ENCODE data around the gene ADIRF. TPM values are rescaled to one million over a fixed set of nuclear protein-coding genes. Genes with fewer than 3 reads are reported as not detected.

Gene ADIRF
- polyA plus RNA-seq, 1 donor (not counting 4 experiments of a cell fraction or from before 2014, with no cell fraction given), result 157 TPM

DNA sequence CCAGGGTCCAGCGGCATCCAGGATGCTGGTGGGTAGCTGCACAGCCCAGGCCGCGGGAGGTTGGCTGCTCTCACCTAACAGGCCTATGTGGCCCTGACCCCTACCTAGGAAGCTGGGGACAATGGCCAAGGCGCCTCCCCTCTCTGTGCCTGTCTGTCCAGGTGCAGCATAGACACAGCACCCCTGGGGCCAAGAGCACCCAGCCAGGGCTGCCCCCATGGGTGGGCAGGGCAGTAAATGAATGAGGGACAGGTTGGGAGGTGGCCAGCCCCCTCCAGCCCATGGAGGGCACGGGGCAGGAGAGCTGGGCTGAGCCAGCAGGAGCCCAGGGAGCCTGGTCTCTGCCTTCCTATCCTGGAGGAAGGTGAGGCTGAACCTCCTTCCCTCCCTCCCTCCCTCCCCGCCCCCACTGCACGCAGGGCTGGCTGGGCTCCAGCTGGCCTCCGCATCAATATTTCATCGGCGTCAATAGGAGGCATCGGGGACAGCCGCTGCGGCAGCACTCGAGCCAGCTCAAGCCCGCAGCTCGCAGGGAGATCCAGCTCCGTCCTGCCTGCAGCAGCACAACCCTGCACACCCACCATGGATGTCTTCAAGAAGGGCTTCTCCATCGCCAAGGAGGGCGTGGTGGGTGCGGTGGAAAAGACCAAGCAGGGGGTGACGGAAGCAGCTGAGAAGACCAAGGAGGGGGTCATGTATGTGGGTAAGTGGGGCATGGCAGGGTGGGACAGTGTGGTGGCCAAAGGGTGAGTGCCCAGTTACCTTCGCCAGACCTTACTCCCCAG lies 10.0 kb upstream of the ADIRF start, which contains the start of gene SNCG:
Gene SNCG (plus strand): TSS at position 484 of the 785 bp plus-strand sequence. CDS start 99 bp downstream, at position 583.
- peak within 1 kb of the TSS; percentile 73 for H3K9ac ChIP-seq (ENCODE audit: control insufficient read depth, extremely low read depth, insufficient read depth, low read length)
- peak within 1 kb of the TSS; percentile 11 to 43 (median 40) for H3K4me3 ChIP-seq (ENCODE audit: control insufficient read depth in 2 of 3, extremely low read depth in 1 of 3, insufficient read depth in 2 of 3, low read depth in 1 of 3, low read length in 3 of 3)
- peaks cover 9% of the 10 kb centered on the region for H3K79me2 ChIP-seq (ENCODE audit: control insufficient read depth, insufficient read depth, low read length)
- peak within 1 kb of the TSS; percentile 78 for H3K27ac ChIP-seq (ENCODE audit: control insufficient read depth, insufficient read depth, low read length)
- H2AFZ ChIP-seq (ENCODE audit: control insufficient read depth, low read length), result peak within 1 kb of the TSS; percentile 68
- dilution Hi-C loops (cut with MboI; ENCODE audit: extremely low pct_ligation_motif_present, low sequenced_read_pairs), result no loop called here
- DNase-seq (ENCODE audit: low read depth, low spot score) (no peak), FAIRE-seq (no peak)
- peak within 1 kb of the TSS; percentile 87 for H3K4me2 ChIP-seq (ENCODE audit: control insufficient read depth, extremely low read depth, insufficient read depth, low read depth, low read length)
- H4K20me1 ChIP-seq (ENCODE audit: control insufficient read depth, extremely low read depth, insufficient read depth, low read length), result peaks cover 3% of the 10 kb centered on the region
- no peaks in the 10 kb centered on the region for H3K9me3 ChIP-seq (ENCODE audit: control insufficient read depth, low read depth, low read length)
- no peaks in the 10 kb centered on the region for H3K27me3 ChIP-seq (ENCODE audit: control insufficient read depth, extremely low read depth, insufficient read depth, low read length)
- peaks cover 40% of the 10 kb centered on the region for H3K4me1 ChIP-seq (ENCODE audit: control insufficient read depth, extremely low read depth, insufficient read depth, low read length)
- TF ChIP-seq CTCF (optimal IDR thresholded peaks at IDR 0.05 in 1 of 3, IDR thresholded peaks at IDR 0.05 in 1 of 3, conservative IDR thresholded peaks at IDR 0.05 in 1 of 3; ENCODE audit: extremely low read depth in 1 of 3, insufficient read depth in 2 of 3, low read length in 3 of 3) (no peak), EZH2 (IDR thresholded peaks at IDR 0.05; ENCODE audit: low read length) (no peak)
- no peaks in the 10 kb centered on the region for H3K9me1 ChIP-seq (ENCODE audit: control insufficient read depth, extremely low read depth, insufficient read depth, low read length)
- H3K36me3 ChIP-seq (ENCODE audit: control insufficient read depth in 2 of 2, extremely low read depth in 1 of 2, insufficient read depth in 2 of 2, low read length in 2 of 2), result no peaks in the 10 kb centered on the region

- DNase-seq (ENCODE audit: low read depth, low spot score) (no peak), FAIRE-seq (peak; percentile 69)
- Histone ChIP-seq H3K9me3 (ENCODE audit: control insufficient read depth, low read depth, low read length) (no peaks in the 10 kb centered on the region), H3K36me3 (ENCODE audit: control insufficient read depth in 2 of 2, extremely low read depth in 1 of 2, insufficient read depth in 2 of 2, low read length in 2 of 2) (no peaks in the 10 kb centered on the region), H2AFZ (ENCODE audit: control insufficient read depth, low read length) (peak overlapping the region; percentile 68), H3K9me1 (ENCODE audit: control insufficient read depth, extremely low read depth, insufficient read depth, low read length) (no peaks in the 10 kb centered on the region), H3K79me2 (ENCODE audit: control insufficient read depth, insufficient read depth, low read length) (peaks cover 12% of the 10 kb centered on the region), H3K27me3 (ENCODE audit: control insufficient read depth, extremely low read depth, insufficient read depth, low read length) (no peaks in the 10 kb centered on the region), H3K4me1 (ENCODE audit: control insufficient read depth, extremely low read depth, insufficient read depth, low read length) (peaks cover 40% of the 10 kb centered on the region), H3K27ac (ENCODE audit: control insufficient read depth, insufficient read depth, low read length) (peak overlapping the region; percentile 78), H3K4me3 (ENCODE audit: control insufficient read depth in 2 of 3, extremely low read depth in 1 of 3, insufficient read depth in 2 of 3, low read depth in 1 of 3, low read length in 3 of 3) (peak overlapping the region; percentile 11 to 43 (median 40)), H4K20me1 (ENCODE audit: control insufficient read depth, extremely low read depth, insufficient read depth, low read length) (peaks cover 3% of the 10 kb centered on the region), H3K4me2 (ENCODE audit: control insufficient read depth, extremely low read depth, insufficient read depth, low read depth, low read length) (peak overlapping the region; percentile 87), H3K9ac (ENCODE audit: control insufficient read depth, extremely low read depth, insufficient read depth, low read length) (peak overlapping the region; percentile 73)
- dilution Hi-C loops (cut with MboI; ENCODE audit: extremely low pct_ligation_motif_present, low sequenced_read_pairs), result no loop called here
- TF ChIP-seq EZH2 (IDR thresholded peaks at IDR 0.05; ENCODE audit: low read length) (no peak), CTCF (optimal IDR thresholded peaks at IDR 0.05 in 1 of 3, IDR thresholded peaks at IDR 0.05 in 1 of 3, conservative IDR thresholded peaks at IDR 0.05 in 1 of 3; ENCODE audit: extremely low read depth in 1 of 3, insufficient read depth in 2 of 3, low read length in 3 of 3) (no peak)
Measured at GRCh38 chr10:86958901-86959736, 9.2 kb upstream of the ADIRF start.
